Measurements from ENCODE around the gene RHOA.
"Not testable (repeated sequence)": the region's sequence is repeated elsewhere in the genome, so short reads cannot be mapped to it uniquely, and the experiment has no call there.

RHOA gene

GRCh38 chr3:49358217-49358883 is 53.4 kb downstream of the RHOA start, which contains the start of gene GPX1:
TSS of gene GPX1 (minus strand) at chr3:49358353. CDS start at chr3:49358278, 75 bp downstream.
- peak; percentile 64 for DNase-seq

GRCh38 chr3:49357443-49358216 is 54.1 kb downstream of the RHOA start:
- DNase-seq, result not testable (repeated sequence)

- not testable (repeated sequence) for DNase-seq
Measured at GRCh38 chr3:49357095-49357442, 54.7 kb downstream of the RHOA start.

- DNase-seq, result no peak
Measured at GRCh38 chr3:49352890-49353421, 58.8 kb downstream of the RHOA start.

GRCh38 chr3:49352281-49352680 is 59.5 kb downstream of the RHOA start:
- no peak for DNase-seq

- no peak for DNase-seq
Measured at GRCh38 chr3:49351521-49352011, 60.2 kb downstream of the RHOA start.

- DNase-seq, result no peak
Measured at GRCh38 chr3:49349348-49350114, 62.2 kb downstream of the RHOA start.

- not testable (repeated sequence) for DNase-seq
Measured at GRCh38 chr3:49348361-49348760, 63.4 kb downstream of the RHOA start.

- DNase-seq, result no peak
Measured at GRCh38 chr3:49346797-49347251, 65.0 kb downstream of the RHOA start.

- DNase-seq, result no peak
Measured at GRCh38 chr3:49343163-49343562, 68.6 kb downstream of the RHOA start.

GRCh38 chr3:49341996-49342395 is 69.8 kb downstream of the RHOA start:
- no peak for DNase-seq

GRCh38 chr3:49339941-49340800 is 71.6 kb downstream of the RHOA start, which contains the start of gene USP4:
TSS of gene USP4 (minus strand) at chr3:49340053. CDS start at chr3:49340024, 29 bp downstream.
- DNase-seq, result peak; percentile 32

GRCh38 chr3:49339581-49339940 is 72.2 kb downstream of the RHOA start:
- no peak for DNase-seq

- DNase-seq, result no peak
Measured at GRCh38 chr3:49333916-49334633, 77.7 kb downstream of the RHOA start.

GRCh38 chr3:49333091-49333490 is 78.7 kb downstream of the RHOA start:
- no peak for DNase-seq

GRCh38 chr3:49329186-49329585 is 82.6 kb downstream of the RHOA start:
- DNase-seq, result no peak

- not testable (repeated sequence) for DNase-seq
Measured at GRCh38 chr3:49328350-49328749, 83.4 kb downstream of the RHOA start.

- DNase-seq, result no peak
Measured at GRCh38 chr3:49327485-49327884, 84.3 kb downstream of the RHOA start.

GRCh38 chr3:49324768-49325167 is 87.0 kb downstream of the RHOA start:
- DNase-seq, result no peak

GRCh38 chr3:49316696-49317457 is 94.9 kb downstream of the RHOA start:
- no peak for DNase-seq

Measured in NCI-H1694 (cell line).